Tibial nerve (tissue), 4 donors: ENCODE data around the gene AMBP.

Experiments
- CTCF ChIP-seq, 5 experiments: fragments of 200-600 bp in 3 of 5; fragments of 450-650 bp in 2 of 5; sonication (generic) in 3 of 5; IDR thresholded peaks; one replicate each; pipeline ENCODE4 v1.5.1; 2016 to 2019; ENCODE audit warnings: antibody characterized with exemption in 5 of 5, mild to moderate bottlenecking in 3 of 5, moderate library complexity in 2 of 5
- EP300 ChIP-seq, 2 donors: sonication (generic); formaldehyde crosslinking; IDR thresholded peaks; one replicate each; pipeline ENCODE4 v1.6.1; 2017; ENCODE audit warnings: antibody characterized with exemption in 2 of 2, mild to moderate bottlenecking in 1 of 2

- TF ChIP-seq CTCF (IDR thresholded peaks at IDR 0.05) (no peak), EP300 (IDR thresholded peaks at IDR 0.05) (no peak)
Observed at GRCh38 chr9:114072184-114073140, 5.6 kb downstream of the AMBP start.
